Measurements from ENCODE around the gene LRRC4B. TPM values are rescaled to one million over a fixed set of nuclear protein-coding genes. Genes with fewer than 3 reads are reported as not detected.
"Not testable (repeated sequence)": the region's sequence is repeated elsewhere in the genome, so short reads cannot be mapped to it uniquely, and the experiment has no call there.

LRRC4B gene
- total RNA-seq, 2 donors from 2014 or later: 0.26 to 10.5 TPM

- H3K4me1 ChIP-seq: peaks cover 21% of the 10 kb centered on the region
- DNase-seq (no peak), ATAC-seq (no peak)
- no peaks in the 10 kb centered on the region for H3K27me3 ChIP-seq
- WGBS, 2 donors: 88 to 93% methylated on average over 13 to 17 of the region's 17 CpGs
- H3K4me3 ChIP-seq: no peak overlapping the region
- intact Hi-C loops (cut with DNase I): no loop called here
- H3K9me3 ChIP-seq: no peaks in the 10 kb centered on the region
- peaks cover 10 to 20% of the 10 kb centered on the region in 2 donors for H3K36me3 ChIP-seq (replicated peaks in 1 of 2; ENCODE audit: insufficient read depth in 1 of 2, low read depth in 2 of 2)
- no peak overlapping the region for H3K27ac ChIP-seq
- TF ChIP-seq POLR2A (IDR thresholded peaks at IDR 0.05): no peak
These were observed 90.3 kb downstream of the LRRC4B start for GRCh38 chr19:50477751-50478515.

- peaks cover 21% of the 10 kb centered on the region for H3K4me1 ChIP-seq
- no peak for DNase-seq
- peaks cover 10 to 20% of the 10 kb centered on the region in 2 donors for H3K36me3 ChIP-seq (replicated peaks in 1 of 2; ENCODE audit: insufficient read depth in 1 of 2, low read depth in 2 of 2)
- intact Hi-C loops (cut with DNase I): no loop called here
- 9 to 29% methylated on average over 9 to 20 of the region's 20 CpGs for WGBS, 2 donors
- peak overlapping the region; percentile 67 to 90 (median 78) for H3K27ac ChIP-seq
- H3K27me3 ChIP-seq: no peaks in the 10 kb centered on the region
- no peak for ATAC-seq
- H3K9me3 ChIP-seq: no peaks in the 10 kb centered on the region
- peak overlapping the region; percentile 79 to 92 for H3K4me3 ChIP-seq
- no peak for TF ChIP-seq CTCF (IDR thresholded peaks at IDR 0.05)
- TF ChIP-seq POLR2A (IDR thresholded peaks at IDR 0.05): no peak
These were observed 91.4 kb downstream of the LRRC4B start for GRCh38 chr19:50476907-50477238.

- H3K36me3 ChIP-seq (replicated peaks in 1 of 2; ENCODE audit: insufficient read depth in 1 of 2, low read depth in 2 of 2): peaks cover 10 to 20% of the 10 kb centered on the region in 2 donors
- peak within 1 kb of the TSS; percentile 67 to 90 (median 78) for H3K27ac ChIP-seq
- H3K4me3 ChIP-seq: peak within 1 kb of the TSS; percentile 79 to 92
- WGBS, 2 donors: 1 to 2% methylated on average over 22 to 43 of the region's 58 CpGs
- no peaks in the 10 kb centered on the region for H3K9me3 ChIP-seq
- TF ChIP-seq CTCF (IDR thresholded peaks at IDR 0.05) (peak in 4 of 7 experiments; percentile 36 to 39 (median 37)), POLR2A (IDR thresholded peaks at IDR 0.05) (peak; percentile 56 to 89 (median 87))
- ATAC-seq: peak; percentile 96
- H3K27me3 ChIP-seq: no peaks in the 10 kb centered on the region
- peaks cover 21% of the 10 kb centered on the region for H3K4me1 ChIP-seq
- DNase-seq: peak; percentile 94 to 97 (median 95)
- intact Hi-C loops (cut with DNase I): no loop called here
These were observed 91.9 kb downstream of the LRRC4B start, which contains the start of the genes EMC10 and GARIN5A for GRCh38 chr19:50476224-50476906. Gene EMC10, plus strand, starts transcription at chr19:50476507. Its CDS starts 38 bp downstream, at chr19:50476545. Gene GARIN5A, minus strand, starts transcription at chr19:50476848. Its CDS starts 460 bp downstream, at chr19:50476388.

- no peak for DNase-seq
- WGBS, 2 donors: 76 to 92% methylated on average over 14 to 29 of the region's 29 CpGs
- Histone ChIP-seq H3K27me3 (no peaks in the 10 kb centered on the region), H3K36me3 (replicated peaks in 1 of 2; ENCODE audit: insufficient read depth in 1 of 2, low read depth in 2 of 2) (peaks cover 7 to 15% of the 10 kb centered on the region in 2 donors), H3K9me3 (no peaks in the 10 kb centered on the region), H3K4me3 (no peak overlapping the region), H3K4me1 (peaks cover 21% of the 10 kb centered on the region), H3K27ac (peak overlapping the region in 3 of 4 donors; percentile 28 to 90 (median 85))
- intact Hi-C loops (cut with DNase I): no loop called here
- no peak for ATAC-seq
- no peak for TF ChIP-seq POLR2A (IDR thresholded peaks at IDR 0.05)
- TF ChIP-seq CTCF (IDR thresholded peaks at IDR 0.05): no peak
These were observed 92.5 kb downstream of the LRRC4B start for GRCh38 chr19:50475736-50476223.

GRCh38 chr19:50475101-50475568, 93.1 kb downstream of the LRRC4B start:
- H3K36me3 ChIP-seq (replicated peaks in 1 of 2; ENCODE audit: insufficient read depth in 1 of 2, low read depth in 2 of 2): peaks cover under 1 to 11% of the 10 kb centered on the region in 2 donors
- intact Hi-C loops (cut with DNase I): no loop called here
- peaks cover 21% of the 10 kb centered on the region for H3K4me1 ChIP-seq
- TF ChIP-seq POLR2A (IDR thresholded peaks at IDR 0.05) (no peak), CTCF (IDR thresholded peaks at IDR 0.05) (no peak)
- no peak for DNase-seq
- ATAC-seq: no peak
- no peaks in the 10 kb centered on the region for H3K9me3 ChIP-seq
- no peak overlapping the region for H3K27ac ChIP-seq
- H3K27me3 ChIP-seq: no peaks in the 10 kb centered on the region
- H3K4me3 ChIP-seq: no peak overlapping the region
- 77 to 78% methylated on average over 9 to 11 of the region's 12 CpGs for WGBS, 2 donors

- WGBS, 2 donors: 58 to 63% methylated on average over 3 of the region's 3 CpGs
- ATAC-seq; H3K27ac ChIP-seq; DNase-seq; H3K9me3 ChIP-seq; H3K4me3 ChIP-seq; H3K36me3 ChIP-seq (replicated peaks in 1 of 2; ENCODE audit: insufficient read depth in 1 of 2, low read depth in 2 of 2); H3K27me3 ChIP-seq; intact Hi-C loops (cut with DNase I): not testable (repeated sequence)
- H3K4me1 ChIP-seq: peaks cover 19% of the 10 kb centered on the region
These were observed 94.9 kb downstream of the LRRC4B start for GRCh38 chr19:50473336-50473735.
